K562 (cell line): ENCODE measurements around the gene ME3. TPM values are rescaled to one million over a fixed set of nuclear protein-coding genes. Genes with fewer than 3 reads are reported as not detected.

ENCODE experiments used
- ATAC-seq: fragments of 200-7000 bp; cut with Tn5 transposase; 3 replicates; pipeline ENCODE4 v1.9.1; 2020; ENCODE audit warnings: moderate library complexity
- BruUV-seq: library from RNA; stranded (reverse); fragments of 400-500 nt; replicated peaks from 2 replicates; lab custom pipeline; 2021; lab: Mats Ljungman, UMichigan
- CTCF ChIA-PET: fragments of 300-600 bp; formaldehyde crosslinking; extraction: SDS; loops from one replicate; lab custom pipeline; 2021; ENCODE audit warnings: low intra/inter-chr PET ratio; lab: Yijun Ruan, JAX
- POLR2A ChIA-PET: fragments of 300-600, 350-650 bp; sonication (Branson Sonifier 250); formaldehyde crosslinking; extraction: SDS; loops from one replicate; lab custom pipeline; 2021; ENCODE audit warnings: antibody characterized with exemption, inconsistent platforms; lab: Yijun Ruan, JAX
- DNase-seq, 4 experiments: peaks; one replicate each; pipeline versions ENCODE4 v3.0.0 to v3.0.0-alpha.2; 2011 to 2018; ENCODE audit warnings: low spot score in 3 of 4, mixed read lengths in 3 of 4; ENCODE audit errors: extremely low read depth in 1 of 4
- FAIRE-seq: peaks from 2 replicates; lab custom pipeline; 2011; peaks lifted over from hg19 to GRCh38; lab: Jason Lieb, UNC
- H2AFZ ChIP-seq: 2 replicates; pipeline ENCODE4 v1.6.0; 2011; ENCODE audit warnings: low read depth, low read length, control low read depth, inconsistent platforms
- H3K27ac ChIP-seq: fragments of 200-600 bp; 3 replicates; pipeline ENCODE4 v1.8.0; 2011; ENCODE audit warnings: low read depth, mild to moderate bottlenecking, control low read depth, inconsistent platforms, low read length, moderate library complexity, mixed read lengths; ENCODE audit errors: extremely low read depth
- H3K27me3 ChIP-seq, 2 experiments: fragments of 300-600 bp in 1 of 2; 2 replicates in 1 of 2; 3 replicates in 1 of 2; pipeline versions ENCODE4 v1.6.0 to v1.8.0; 2011; ENCODE audit warnings: inconsistent platforms in 2 of 2, low read length in 2 of 2, mild to moderate bottlenecking in 1 of 2, mixed read lengths in 1 of 2, moderate library complexity in 1 of 2; ENCODE audit not compliant: control insufficient read depth in 2 of 2, insufficient read depth in 2 of 2
- H3K36me3 ChIP-seq: fragments of 300-600 bp; 3 replicates; pipeline ENCODE4 v1.8.0; 2011; ENCODE audit warnings: mild to moderate bottlenecking, low read length, inconsistent platforms; ENCODE audit not compliant: control insufficient read depth, insufficient read depth
- H3K4me1 ChIP-seq, 2 experiments: fragments of 200-600 bp in 1 of 2; replicated peaks in 1 of 2; 2 replicates in 1 of 2; 3 replicates in 1 of 2; pipeline versions ENCODE4 v1.5.1 to v1.8.0; 2011; ENCODE audit warnings: inconsistent platforms in 2 of 2, low read length in 2 of 2, mild to moderate bottlenecking in 1 of 2, mixed read lengths in 1 of 2, moderate library complexity in 1 of 2; ENCODE audit not compliant: control insufficient read depth in 2 of 2, insufficient read depth in 2 of 2
- H3K4me2 ChIP-seq: 2 replicates; pipeline ENCODE4 v1.6.1; 2011; ENCODE audit warnings: low read length, control low read depth, inconsistent platforms, mixed read lengths; ENCODE audit not compliant: insufficient read depth
- H3K4me3 ChIP-seq: fragments of 200-600 bp; sonication (generic), shearing (Covaris generic); 2 replicates; pipeline ENCODE4 v1.5.1; 2016; ENCODE audit warnings: control low read depth, inconsistent platforms
- H3K79me2 ChIP-seq: fragments of 200-600 bp; 3 replicates; pipeline ENCODE4 v1.8.0; 2011; ENCODE audit warnings: low read length, inconsistent platforms; ENCODE audit not compliant: control insufficient read depth, insufficient read depth
- H3K9ac ChIP-seq, 2 experiments: 2 replicates each; pipeline versions ENCODE4 v1.6.0 to v1.6.1; 2011; ENCODE audit warnings: low read depth in 2 of 2, low read length in 2 of 2, control low read depth in 1 of 2, inconsistent platforms in 1 of 2, mild to moderate bottlenecking in 1 of 2, mixed read lengths in 1 of 2; ENCODE audit not compliant: insufficient read depth in 1 of 2
- H3K9me1 ChIP-seq: one replicate; pipeline ENCODE4 v1.6.0; 2011; ENCODE audit warnings: inconsistent platforms, mild to moderate bottlenecking, low read length, moderate library complexity; ENCODE audit not compliant: control insufficient read depth, insufficient read depth
- H3K9me3 ChIP-seq: replicated peaks from 2 replicates; pipeline ENCODE4 v1.5.1; 2011; ENCODE audit warnings: low read depth, low read length, inconsistent platforms; ENCODE audit not compliant: control insufficient read depth, insufficient read depth
- H4K20me1 ChIP-seq: replicated peaks from 2 replicates; pipeline ENCODE4 v1.6.1; 2011; ENCODE audit warnings: low read length, inconsistent platforms, mixed read lengths; ENCODE audit not compliant: control insufficient read depth, insufficient read depth
- ETV6 ChIP-seq, 3 experiments: fragments of 150-350 bp in 1 of 3; sonication (generic) in 1 of 3; formaldehyde crosslinking in 1 of 3; IDR thresholded peaks; 2 replicates each; pipeline versions ENCODE4 v1.6.1 to v1.8.0; 2014 to 2022; ENCODE audit warnings: borderline replicate concordance in 2 of 3, low read depth in 2 of 3, antibody characterized with exemption in 1 of 3, low read length in 1 of 3, mild to moderate bottlenecking in 1 of 3, missing genetic modification reagents in 1 of 3
- HMG20B ChIP-seq: fragments of 250-450 bp; sonication (Bioruptor Pico); IDR thresholded peaks from 2 replicates; pipeline ENCODE4 v1.5.0; 2021; ENCODE audit warnings: mild to moderate bottlenecking
- THRAP3 ChIP-seq: fragments of 450-650 bp; IDR thresholded peaks from 2 replicates; pipeline ENCODE4 v1.6.1; 2016; ENCODE audit warnings: mild to moderate bottlenecking, inconsistent platforms, borderline replicate concordance
- ZNF311 ChIP-seq: fragments of 250-450 bp; sonication (Bioruptor Pico); IDR thresholded peaks from 2 replicates; pipeline ENCODE4 v1.4.0; 2020; ENCODE audit warnings: mild to moderate bottlenecking, moderate library complexity
- WGBS: fragments of 100-300 bp; shearing (Covaris generic); methylation state at CpG from one replicate; pipeline ENCODE4 v1.1.6; 2016; ENCODE audit warnings: low coverage, mixed read lengths; ENCODE audit not compliant: insufficient coverage; ENCODE audit errors: missing lambda C conversion rate; 5-methylcytosine and 5-hydroxymethylcytosine counted together
- in situ Hi-C: fragments of 300-500 bp; cut with MboI; formaldehyde crosslinking; loops from 4 replicates; pipeline ENCODE4 v1.15.0; 2018; ENCODE audit warnings: inconsistent platforms, mixed read lengths
- intact Hi-C: fragments of 100-400 bp; cut with micrococcal nuclease; formaldehyde crosslinking; loops from 2 replicates; pipeline ENCODE4 v1.14.2; 2022
- polyA plus RNA-seq, 8 experiments: library from polyadenylated mRNA; depleted of rRNA in 4 of 8; stranded (reverse) in 5 of 8; unstranded in 3 of 8; fragments of >200 nt; fragmentation: Nextera tagmentation in 2 of 8; fragmentation: Illumina TruSeq in 1 of 8; extraction: Ambion mirVana in 2 of 8; extraction: Trizol in 1 of 8; gene quantifications; 2 replicates each; pipeline versions ENCODE4 v1.2.1 to v1.2.3, GENCODE V29; 2011 to 2014; ENCODE audit warnings: inconsistent platforms in 1 of 8, missing spikeins in 1 of 8
- total RNA-seq, 7 experiments: library from RNA; depleted of rRNA in 6 of 7; stranded (reverse); fragments of >200 nt in 6 of 7; fragmentation: Illumina TruSeq in 2 of 7; extraction: Trizol in 2 of 7; gene quantifications; 2 replicates each; pipeline versions ENCODE4 v1.2.1 to v1.2.3, GENCODE V29; 2011 to 2021; ENCODE audit warnings: low replicate concordance in 1 of 7
- TF ChIP-seq, protein P1 (sequence below): sonication (generic); formaldehyde crosslinking; IDR thresholded peaks from 2 replicates; pipeline ENCODE4 v1.8.0; 2022; ENCODE audit warnings: mild to moderate bottlenecking, missing genetic modification reagents
- TF ChIP-seq, protein P2 (sequence below): fragments of 250-450 bp; sonication (Bioruptor Pico); IDR thresholded peaks from 2 replicates; pipeline ENCODE4 v1.4.0; 2020; ENCODE audit warnings: mild to moderate bottlenecking
- TF ChIP-seq, protein P3 (sequence below): fragments of 250-450 bp; sonication (Bioruptor Pico); IDR thresholded peaks from 2 replicates; pipeline ENCODE4 v1.9.0; 2021; ENCODE audit warnings: mild to moderate bottlenecking
- TF ChIP-seq, protein P4 (sequence below): sonication (generic); formaldehyde crosslinking; IDR thresholded peaks from 2 replicates; pipeline ENCODE4 v1.8.1; 2023; ENCODE audit warnings: missing genetic modification reagents, mild to moderate bottlenecking, borderline replicate concordance

Gene ME3
- total and polyA plus RNA-seq, 9 of the 15 experiments (the other 6 are each of a cell fraction or from before 2014, with no cell fraction given), result not detected

DNA sequence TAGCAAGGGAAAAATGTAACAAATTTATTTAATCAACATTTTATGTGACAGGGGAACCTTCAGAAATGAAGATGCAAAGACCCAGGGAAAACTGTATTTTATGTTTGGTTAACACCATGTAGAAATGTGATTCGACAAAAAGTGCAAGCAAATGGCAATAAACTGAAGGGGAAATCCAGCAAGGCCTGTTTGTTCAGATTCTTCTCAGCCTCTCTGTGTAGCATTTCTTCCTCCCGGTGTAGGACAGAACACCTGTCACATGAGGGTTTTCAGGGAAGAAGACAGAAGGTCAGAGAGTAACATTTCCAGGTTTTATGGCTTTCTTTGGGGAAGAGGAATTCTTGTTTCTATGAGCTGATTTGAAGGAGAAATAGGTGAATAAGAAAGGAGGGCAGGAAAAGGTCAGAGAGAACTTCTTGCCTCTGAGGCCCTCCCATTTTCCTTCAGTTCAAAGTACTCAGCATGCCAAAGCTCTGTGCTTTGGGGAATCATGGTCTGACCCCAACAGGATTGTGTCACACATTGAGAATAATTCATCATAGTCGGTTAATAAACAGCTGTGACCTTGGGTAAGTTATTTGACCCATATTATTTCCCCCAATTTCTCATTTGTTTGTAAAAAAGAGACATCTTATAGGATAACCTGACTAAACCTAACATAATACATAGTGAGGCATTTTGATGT, 45.5 kb upstream of the ME3 start:
- no peak for TF ChIP-seq HMG20B
- TF ChIP-seq, protein P1, sequence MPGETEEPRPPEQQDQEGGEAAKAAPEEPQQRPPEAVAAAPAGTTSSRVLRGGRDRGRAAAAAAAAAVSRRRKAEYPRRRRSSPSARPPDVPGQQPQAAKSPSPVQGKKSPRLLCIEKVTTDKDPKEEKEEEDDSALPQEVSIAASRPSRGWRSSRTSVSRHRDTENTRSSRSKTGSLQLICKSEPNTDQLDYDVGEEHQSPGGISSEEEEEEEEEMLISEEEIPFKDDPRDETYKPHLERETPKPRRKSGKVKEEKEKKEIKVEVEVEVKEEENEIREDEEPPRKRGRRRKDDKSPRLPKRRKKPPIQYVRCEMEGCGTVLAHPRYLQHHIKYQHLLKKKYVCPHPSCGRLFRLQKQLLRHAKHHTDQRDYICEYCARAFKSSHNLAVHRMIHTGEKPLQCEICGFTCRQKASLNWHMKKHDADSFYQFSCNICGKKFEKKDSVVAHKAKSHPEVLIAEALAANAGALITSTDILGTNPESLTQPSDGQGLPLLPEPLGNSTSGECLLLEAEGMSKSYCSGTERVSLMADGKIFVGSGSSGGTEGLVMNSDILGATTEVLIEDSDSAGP (CRISPR knock-in tag), result no peak
- TF ChIP-seq THRAP3, result no peak
- no peak for TF ChIP-seq ETV6 (IDR thresholded peaks at IDR 0.05; ENCODE audit: borderline replicate concordance in 1 of 2, low read depth in 2 of 2, low read length in 1 of 2)
- TF ChIP-seq ETV6 (CRISPR knock-in tag; IDR thresholded peaks at IDR 0.05; ENCODE audit: borderline replicate concordance), result no peak
- TF ChIP-seq, protein P2, sequence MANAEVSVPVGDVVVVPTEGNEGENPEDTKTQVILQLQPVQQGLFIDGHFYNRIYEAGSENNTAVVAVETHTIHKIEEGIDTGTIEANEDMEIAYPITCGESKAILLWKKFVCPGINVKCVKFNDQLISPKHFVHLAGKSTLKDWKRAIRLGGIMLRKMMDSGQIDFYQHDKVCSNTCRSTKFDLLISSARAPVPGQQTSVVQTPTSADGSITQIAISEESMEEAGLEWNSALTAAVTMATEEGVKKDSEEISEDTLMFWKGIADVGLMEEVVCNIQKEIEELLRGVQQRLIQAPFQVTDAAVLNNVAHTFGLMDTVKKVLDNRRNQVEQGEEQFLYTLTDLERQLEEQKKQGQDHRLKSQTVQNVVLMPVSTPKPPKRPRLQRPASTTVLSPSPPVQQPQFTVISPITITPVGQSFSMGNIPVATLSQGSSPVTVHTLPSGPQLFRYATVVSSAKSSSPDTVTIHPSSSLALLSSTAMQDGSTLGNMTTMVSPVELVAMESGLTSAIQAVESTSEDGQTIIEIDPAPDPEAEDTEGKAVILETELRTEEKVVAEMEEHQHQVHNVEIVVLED (CRISPR knock-in tag), result no peak
- TF ChIP-seq, protein P3, sequence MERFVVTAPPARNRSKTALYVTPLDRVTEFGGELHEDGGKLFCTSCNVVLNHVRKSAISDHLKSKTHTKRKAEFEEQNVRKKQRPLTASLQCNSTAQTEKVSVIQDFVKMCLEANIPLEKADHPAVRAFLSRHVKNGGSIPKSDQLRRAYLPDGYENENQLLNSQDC (CRISPR knock-in tag), result no peak
- no peak for TF ChIP-seq ZNF311 (CRISPR knock-in tag)
- TF ChIP-seq, protein P4, sequence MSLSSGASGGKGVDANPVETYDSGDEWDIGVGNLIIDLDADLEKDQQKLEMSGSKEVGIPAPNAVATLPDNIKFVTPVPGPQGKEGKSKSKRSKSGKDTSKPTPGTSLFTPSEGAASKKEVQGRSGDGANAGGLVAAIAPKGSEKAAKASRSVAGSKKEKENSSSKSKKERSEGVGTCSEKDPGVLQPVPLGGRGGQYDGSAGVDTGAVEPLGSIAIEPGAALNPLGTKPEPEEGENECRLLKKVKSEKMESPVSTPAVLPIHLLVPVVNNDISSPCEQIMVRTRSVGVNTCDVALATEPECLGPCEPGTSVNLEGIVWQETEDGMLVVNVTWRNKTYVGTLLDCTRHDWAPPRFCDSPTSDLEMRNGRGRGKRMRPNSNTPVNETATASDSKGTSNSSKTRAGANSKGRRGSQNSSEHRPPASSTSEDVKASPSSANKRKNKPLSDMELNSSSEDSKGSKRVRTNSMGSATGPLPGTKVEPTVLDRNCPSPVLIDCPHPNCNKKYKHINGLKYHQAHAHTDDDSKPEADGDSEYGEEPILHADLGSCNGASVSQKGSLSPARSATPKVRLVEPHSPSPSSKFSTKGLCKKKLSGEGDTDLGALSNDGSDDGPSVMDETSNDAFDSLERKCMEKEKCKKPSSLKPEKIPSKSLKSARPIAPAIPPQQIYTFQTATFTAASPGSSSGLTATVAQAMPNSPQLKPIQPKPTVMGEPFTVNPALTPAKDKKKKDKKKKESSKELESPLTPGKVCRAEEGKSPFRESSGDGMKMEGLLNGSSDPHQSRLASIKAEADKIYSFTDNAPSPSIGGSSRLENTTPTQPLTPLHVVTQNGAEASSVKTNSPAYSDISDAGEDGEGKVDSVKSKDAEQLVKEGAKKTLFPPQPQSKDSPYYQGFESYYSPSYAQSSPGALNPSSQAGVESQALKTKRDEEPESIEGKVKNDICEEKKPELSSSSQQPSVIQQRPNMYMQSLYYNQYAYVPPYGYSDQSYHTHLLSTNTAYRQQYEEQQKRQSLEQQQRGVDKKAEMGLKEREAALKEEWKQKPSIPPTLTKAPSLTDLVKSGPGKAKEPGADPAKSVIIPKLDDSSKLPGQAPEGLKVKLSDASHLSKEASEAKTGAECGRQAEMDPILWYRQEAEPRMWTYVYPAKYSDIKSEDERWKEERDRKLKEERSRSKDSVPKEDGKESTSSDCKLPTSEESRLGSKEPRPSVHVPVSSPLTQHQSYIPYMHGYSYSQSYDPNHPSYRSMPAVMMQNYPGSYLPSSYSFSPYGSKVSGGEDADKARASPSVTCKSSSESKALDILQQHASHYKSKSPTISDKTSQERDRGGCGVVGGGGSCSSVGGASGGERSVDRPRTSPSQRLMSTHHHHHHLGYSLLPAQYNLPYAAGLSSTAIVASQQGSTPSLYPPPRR, result no peak
- Histone ChIP-seq H3K27ac (no peak overlapping the region), H3K27me3 (no peaks in the 10 kb centered on the region), H3K9me1 (no peaks in the 10 kb centered on the region), H3K4me3 (no peak overlapping the region), H3K36me3 (no peaks in the 10 kb centered on the region), H4K20me1 (no peaks in the 10 kb centered on the region), H2AFZ (no peak overlapping the region), H3K9me3 (no peaks in the 10 kb centered on the region), H3K9ac (no peak overlapping the region), H3K4me2 (no peak overlapping the region), H3K4me1 (no peaks in the 10 kb centered on the region), H3K79me2 (no peaks in the 10 kb centered on the region)
- FAIRE-seq (no peak), DNase-seq (no peak), ATAC-seq (no peak)
- POLR2A ChIA-PET, result no interaction called here
- in situ Hi-C loops (no loop called here), intact Hi-C loops (no loop called here)
- WGBS, result 3% methylated on average over 3 of the region's 3 CpGs
- CTCF ChIA-PET, result no interaction called here
- no TSS peak for BruUV-seq
